Spleen (tissue), 7 donors: ENCODE measurements around the gene HCAR3.
"Not testable (repeated sequence)": the region's sequence is repeated elsewhere in the genome, so short reads cannot be mapped to it uniquely, and the experiment has no call there.

ENCODE experiments used
- POLR2A ChIP-seq, 3 donors: fragments of 450-650 bp; IDR thresholded peaks; one replicate each; pipeline ENCODE4 v1.5.1; 2017; ENCODE audit warnings: antibody characterized with exemption in 3 of 3, mild to moderate bottlenecking in 1 of 3
- POLR2AphosphoS5 ChIP-seq, 3 donors: sonication (generic); formaldehyde crosslinking; IDR thresholded peaks; one replicate each; pipeline ENCODE4 v1.5.1; 2017; ENCODE audit warnings: antibody characterized with exemption in 3 of 3
- TF ChIP-seq, protein P1 (sequence below), 11 experiments: fragments of 200-600 bp in 7 of 11; fragments of 450-650 bp in 4 of 11; sonication (generic) in 4 of 11; IDR thresholded peaks in 8 of 11; conservative IDR thresholded peaks in 3 of 11; 1 replicate in 7 of 11; 2 replicates in 4 of 11; pipeline versions ENCODE4 v1.4.0 to v1.8.0; 2016 to 2021; ENCODE audit warnings: antibody characterized with exemption in 11 of 11, inconsistent platforms in 4 of 11, mild to moderate bottlenecking in 1 of 11
- donor health status: DM: no; HTN: no; CAD: no; lungs with moderate emphysema.
- donor health status: DM: no; HTN: no; CAD: no.
- donor health status: DM: no; HTN: no; CAD: no.

DNA sequence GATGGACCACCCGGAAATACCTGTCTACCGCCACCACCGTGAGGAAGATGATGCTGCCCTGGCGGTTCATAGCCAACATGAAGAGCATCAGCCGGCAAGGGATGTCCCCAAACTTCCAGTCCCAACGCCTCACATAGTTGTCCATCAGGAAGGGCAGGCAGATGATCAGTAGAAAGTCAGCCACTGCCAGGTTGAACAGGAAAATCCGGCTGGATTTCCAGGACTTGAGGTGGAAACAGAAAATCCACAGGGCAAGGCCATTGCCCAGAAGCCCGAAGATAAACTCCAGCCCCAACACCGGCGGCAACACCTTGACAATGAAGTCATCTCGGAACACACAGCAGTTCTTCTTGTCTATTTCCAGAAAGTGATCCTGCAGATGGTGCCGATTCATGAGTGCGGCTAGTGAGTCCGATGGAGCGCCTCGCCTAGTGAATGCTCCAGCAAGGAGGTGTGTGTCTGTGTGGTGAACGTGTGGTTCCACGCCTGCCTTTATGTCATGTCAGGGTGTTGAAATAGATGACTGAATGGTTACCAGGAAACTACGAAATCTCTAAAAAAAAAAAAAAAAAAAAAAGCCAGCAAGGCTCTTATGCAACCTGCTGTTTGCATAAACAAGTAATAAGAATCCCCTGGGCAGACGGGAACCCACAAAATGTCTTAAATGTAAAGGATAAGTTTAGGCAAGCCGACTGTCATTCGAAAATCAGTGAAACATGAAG is 13.6 kb downstream of the HCAR3 start, which contains the start of gene HCAR2:
- TF ChIP-seq, protein P1, sequence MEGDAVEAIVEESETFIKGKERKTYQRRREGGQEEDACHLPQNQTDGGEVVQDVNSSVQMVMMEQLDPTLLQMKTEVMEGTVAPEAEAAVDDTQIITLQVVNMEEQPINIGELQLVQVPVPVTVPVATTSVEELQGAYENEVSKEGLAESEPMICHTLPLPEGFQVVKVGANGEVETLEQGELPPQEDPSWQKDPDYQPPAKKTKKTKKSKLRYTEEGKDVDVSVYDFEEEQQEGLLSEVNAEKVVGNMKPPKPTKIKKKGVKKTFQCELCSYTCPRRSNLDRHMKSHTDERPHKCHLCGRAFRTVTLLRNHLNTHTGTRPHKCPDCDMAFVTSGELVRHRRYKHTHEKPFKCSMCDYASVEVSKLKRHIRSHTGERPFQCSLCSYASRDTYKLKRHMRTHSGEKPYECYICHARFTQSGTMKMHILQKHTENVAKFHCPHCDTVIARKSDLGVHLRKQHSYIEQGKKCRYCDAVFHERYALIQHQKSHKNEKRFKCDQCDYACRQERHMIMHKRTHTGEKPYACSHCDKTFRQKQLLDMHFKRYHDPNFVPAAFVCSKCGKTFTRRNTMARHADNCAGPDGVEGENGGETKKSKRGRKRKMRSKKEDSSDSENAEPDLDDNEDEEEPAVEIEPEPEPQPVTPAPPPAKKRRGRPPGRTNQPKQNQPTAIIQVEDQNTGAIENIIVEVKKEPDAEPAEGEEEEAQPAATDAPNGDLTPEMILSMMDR (IDR thresholded peaks at IDR 0.05 in 8 of 11, conservative IDR thresholded peaks at IDR 0.05 in 3 of 11), result not testable (repeated sequence)
- TF ChIP-seq POLR2AphosphoS5 (IDR thresholded peaks at IDR 0.05), result peak in 1 of 3 donors; percentile 45
- TF ChIP-seq POLR2A (IDR thresholded peaks at IDR 0.05), result not testable (repeated sequence)
